HG03558 (cell line): ENCODE results near the gene CD99L2.

Experiments used
- ATAC-seq: cut with Tn5 transposase; IDR thresholded peaks from one replicate; pipeline ENCODE4 v1.9.1; 2021; ENCODE audit warnings: moderate number of reproducible peaks; ENCODE audit not compliant: unreplicated experiment; ENCODE audit errors: extremely low read depth

Gene CD99L2

DNA sequence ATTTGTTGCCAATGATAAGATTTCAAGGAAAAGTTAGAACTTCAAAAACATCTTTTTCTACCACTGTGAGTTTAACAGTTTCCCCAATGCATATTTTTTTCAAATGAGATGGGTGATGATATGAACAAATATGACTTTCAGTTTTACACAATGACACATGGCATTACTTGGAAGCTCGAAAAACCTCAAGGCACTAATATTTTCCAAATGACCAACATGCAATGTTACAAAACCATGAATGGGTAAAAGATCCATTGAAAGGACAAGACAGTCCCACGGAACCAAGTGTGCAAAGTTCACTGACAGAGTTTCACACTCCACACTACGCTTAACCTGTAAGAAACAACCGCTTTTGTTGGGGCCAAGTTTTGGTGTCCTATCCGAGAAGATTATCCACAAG lies 84.5 kb downstream of the CD99L2 start:
- no peak for ATAC-seq

DNA sequence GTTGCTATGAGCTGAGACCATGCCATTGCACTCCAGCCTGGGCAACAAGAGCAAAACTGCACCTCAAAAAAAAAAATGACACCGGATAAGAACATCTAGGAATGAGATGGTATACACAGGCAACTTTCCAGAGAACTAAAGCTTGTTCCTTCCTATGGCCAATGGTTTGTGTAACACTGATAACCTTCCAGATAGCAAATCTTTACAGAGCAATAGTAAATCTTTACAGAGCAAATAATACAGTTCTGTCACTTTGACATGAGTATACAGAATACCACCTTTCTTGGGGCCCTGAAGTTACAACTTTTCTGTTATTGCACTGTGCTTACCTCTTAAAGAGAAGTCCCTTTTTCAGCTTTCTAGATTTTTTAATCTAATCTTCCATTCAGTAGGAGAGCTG lies 91.6 kb downstream of the CD99L2 start:
- ATAC-seq = no peak

DNA sequence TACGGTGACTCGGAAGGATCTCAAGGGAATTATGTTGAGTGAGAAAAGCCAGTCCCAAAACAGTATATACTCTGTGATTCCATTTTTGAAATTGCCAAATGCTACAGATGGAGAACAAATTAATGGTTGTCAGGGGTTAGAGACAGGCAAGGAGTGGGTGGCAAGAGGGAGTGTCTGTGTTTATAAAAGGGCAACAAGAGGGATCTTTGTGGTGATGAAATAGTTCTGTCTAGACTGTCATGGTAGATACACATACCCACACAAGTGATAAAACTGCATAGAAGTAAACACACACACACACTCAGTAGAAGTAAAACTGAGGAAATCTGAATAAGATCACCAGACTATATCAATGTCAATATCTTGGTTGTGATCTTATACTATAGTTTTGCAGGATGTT lies 92.7 kb downstream of the CD99L2 start:
- ATAC-seq = no peak

DNA sequence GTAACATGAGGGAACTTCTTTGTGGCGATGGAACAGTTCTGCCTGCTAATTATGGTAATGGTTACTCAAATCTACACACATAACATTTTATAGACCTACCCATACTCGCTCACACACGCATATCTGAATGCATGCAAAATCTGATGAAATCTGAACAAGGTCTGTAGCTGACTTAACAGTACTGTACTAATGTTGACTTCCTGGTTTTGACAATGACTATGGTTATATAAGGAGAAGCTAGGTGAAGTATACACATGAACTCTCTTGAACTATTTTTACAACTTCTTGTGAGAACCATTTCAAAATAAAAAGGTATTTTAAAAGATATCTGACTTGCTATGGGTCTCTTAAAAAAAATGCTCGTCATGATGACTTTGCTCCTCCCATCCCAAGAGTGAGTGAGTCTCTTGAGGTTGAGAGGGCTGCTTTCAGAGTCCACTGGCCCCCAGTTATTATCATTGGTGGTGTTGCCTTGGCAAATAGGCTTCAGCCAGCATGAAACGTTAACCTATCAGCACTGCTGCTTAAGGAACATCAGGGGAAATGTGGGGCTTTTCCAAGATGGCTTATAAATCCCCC lies 105.4 kb downstream of the CD99L2 start:
- no peak for ATAC-seq

DNA sequence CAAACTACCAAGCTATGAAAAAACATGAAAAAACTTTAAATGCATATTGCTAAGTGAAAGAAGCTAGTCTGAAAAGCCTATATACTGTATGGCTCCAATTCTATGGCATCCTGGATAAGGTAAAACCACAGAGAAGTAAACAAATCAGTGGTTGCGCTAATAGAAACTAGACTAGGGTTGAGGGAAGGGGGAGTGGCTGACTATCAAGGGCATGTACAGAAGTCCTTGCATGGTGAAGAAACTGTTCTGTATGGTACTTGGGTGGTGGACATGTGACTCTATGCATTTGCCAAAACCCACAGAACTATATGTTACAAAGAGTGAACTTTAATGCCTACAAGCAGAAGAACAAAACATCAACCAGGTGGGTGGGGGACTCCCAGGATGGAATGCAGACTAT lies 108.4 kb downstream of the CD99L2 start:
- ATAC-seq = no peak

DNA sequence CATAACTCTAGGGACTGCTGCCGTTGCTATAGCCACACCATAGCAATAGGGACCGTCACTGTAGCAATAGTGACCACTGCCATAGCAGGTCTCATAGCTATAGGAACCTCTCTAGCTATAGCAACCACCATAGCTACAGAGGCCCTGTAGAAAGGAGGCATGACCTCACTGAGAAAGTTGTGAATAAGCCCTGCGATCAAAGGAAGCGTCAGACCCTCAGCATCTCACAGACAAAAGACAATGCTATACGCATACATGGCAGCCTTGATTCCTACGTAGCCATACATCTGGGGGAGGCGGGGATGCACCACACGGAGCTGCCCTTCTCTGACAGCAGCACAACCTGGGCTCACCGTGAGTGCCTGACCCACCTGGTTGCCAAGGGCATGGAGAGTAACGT lies 116.8 kb downstream of the CD99L2 start:
- ATAC-seq = no peak

DNA sequence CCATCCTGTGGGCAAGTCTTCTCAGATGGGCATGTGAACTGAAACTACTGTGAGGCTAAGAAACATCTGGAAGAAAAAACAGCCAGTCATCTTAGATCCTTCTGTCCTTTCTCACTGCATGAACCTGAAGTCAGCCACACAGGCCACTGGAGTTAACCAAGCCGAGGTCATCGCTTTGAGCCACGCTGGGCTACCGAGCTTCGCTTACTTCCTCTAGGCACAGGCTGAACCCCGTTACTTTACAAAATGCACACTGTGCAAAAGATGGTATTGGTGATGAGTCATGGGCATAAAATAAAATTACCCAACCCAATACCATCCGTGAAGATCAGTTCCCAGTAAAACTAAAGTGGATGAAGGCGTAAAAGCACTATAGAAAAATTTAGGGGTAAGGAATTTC lies 119.1 kb downstream of the CD99L2 start:
- no peak for ATAC-seq

DNA sequence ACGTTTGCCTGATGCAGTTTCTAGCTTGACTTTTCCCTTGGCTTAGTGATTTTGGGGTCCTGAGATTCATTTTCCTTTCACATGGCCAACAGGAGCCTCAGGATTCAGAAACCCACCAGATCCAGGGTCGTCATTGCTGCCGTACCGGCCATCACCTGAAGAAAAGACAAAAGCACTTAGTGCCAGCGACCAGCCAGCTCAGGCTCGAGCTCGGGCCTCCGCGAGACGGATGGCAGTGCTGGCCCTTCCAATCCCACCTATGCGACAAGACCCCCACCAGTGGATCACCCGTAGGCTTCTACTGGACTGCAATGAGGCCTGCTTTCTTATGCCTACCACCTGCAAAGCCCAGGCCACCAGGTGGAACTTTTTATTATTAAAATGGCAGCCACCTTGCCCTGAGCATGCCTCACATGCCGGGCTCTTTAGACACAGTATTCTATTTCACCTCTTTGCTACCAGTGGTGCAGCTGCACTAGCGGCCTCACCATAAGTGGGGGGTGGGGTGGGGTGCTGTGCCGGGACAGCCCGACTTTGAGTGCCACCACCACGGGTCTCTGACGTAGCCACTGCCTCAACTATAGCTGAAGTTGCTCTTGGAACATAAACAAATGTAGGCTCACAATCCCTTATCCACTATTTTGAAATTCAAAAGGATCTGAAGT lies 121.0 kb downstream of the CD99L2 start:
- ATAC-seq = no peak

DNA sequence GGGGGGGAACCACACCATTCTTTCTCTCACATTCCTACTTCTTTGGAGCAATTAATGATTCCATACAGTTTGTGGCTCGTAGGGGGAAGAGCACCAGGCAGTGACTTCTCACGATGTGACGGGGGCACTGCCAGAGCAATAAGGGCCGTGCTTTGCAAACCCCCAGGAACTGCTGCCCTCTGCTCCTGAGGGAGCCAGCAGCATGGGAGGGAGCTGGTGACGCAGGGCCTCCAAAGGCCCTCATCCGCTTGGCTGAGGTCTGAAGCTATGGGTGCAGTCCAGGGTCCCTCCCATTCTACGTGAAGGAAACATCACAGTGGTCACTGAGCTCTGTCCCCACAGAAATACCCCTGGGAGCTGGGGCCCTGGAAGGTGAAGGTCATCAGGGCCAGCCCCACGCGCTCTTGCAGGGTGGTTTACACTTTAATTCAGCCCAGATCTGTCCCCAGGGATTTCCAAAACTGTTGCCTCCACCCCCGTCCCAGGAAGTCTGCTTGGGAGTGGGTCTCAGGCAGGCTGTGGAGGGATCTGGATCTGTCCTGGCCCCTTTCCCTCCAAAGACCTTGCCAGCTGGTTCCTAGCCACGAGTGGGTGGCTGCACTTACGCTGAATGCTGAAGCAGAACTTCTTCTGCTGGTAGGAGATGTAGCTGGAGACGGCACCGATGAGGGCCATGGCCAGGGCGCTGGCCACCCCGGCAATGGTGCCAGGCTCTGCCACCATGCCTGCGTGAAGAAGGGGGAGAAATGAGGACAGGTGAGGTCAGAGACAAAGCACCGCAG lies 122.7 kb downstream of the CD99L2 start:
- no peak for ATAC-seq

DNA sequence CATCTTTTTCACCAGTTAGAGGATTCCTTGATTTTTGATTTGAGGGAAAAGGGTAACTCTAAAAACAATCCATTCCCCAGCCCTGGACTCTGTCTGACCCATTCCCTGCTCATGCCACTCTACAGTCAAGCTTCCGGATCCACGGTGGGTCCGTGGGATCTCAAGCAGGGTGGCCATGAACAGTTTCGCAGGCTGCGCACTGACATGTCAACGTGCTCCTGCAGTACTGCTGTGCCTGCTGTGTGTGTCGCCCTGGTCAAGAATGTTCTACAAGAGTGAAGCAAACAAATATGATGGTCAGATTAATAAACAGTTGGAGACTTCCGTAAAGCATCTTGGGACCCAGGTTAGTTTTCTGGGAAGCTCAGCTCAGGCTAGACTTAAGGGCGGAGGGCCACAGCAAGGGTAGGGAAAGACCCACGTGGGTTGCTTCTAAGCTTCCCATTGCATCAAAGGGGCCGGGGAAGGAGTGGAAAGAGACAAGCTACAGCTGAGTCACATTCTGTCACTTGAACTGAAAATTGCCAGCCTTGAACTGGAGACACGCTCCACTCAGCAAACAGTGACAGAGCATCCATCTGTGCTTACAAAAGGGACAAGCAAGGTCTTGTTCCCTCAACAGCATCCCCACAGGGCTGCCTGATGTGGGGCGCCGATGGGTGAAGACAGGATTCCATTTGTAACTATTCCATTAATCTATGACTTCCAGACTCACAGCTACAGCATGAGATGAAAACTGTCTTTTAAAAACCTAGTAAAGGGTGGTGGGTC lies 123.5 kb downstream of the CD99L2 start:
- no peak for ATAC-seq

DNA sequence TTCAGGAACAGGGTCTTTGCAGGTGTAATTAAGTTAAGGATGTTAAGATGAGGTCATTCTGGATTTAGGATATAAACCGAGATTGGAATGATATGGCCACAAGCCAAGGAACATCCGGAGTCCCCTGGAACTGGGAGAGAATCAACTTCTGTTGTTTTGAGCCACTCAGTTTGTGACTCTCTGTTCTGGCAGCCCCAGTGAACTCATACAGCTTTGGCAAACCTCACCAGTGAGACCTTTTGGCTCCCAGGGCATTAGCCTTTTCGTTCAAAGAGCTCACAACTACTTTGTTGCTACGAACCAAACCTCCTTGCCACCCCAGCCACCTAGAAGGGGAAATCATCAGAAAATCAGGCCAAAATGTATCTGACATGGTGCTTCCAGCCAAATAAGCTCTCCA lies 124.8 kb downstream of the CD99L2 start:
- no peak for ATAC-seq

DNA sequence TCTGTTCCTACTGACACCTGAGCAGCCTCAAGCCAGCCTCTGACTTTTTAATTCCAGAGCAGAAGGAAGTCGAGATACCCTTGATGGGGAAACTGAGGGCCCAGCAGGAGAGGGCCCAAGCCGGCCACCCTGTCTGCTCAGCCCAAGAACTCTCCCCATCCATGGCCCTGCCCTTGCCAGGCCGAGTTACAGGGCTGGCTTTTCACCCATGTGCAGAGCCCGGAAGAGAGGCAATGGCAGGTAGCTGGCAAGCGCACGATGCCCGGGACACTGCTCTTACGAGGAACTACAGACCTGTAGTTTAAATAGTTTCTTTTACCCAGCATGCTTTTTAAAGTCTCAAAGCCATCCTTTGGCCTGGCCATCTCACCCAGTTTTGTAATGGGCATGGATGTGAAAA lies 125.4 kb downstream of the CD99L2 start:
- no peak for ATAC-seq

DNA sequence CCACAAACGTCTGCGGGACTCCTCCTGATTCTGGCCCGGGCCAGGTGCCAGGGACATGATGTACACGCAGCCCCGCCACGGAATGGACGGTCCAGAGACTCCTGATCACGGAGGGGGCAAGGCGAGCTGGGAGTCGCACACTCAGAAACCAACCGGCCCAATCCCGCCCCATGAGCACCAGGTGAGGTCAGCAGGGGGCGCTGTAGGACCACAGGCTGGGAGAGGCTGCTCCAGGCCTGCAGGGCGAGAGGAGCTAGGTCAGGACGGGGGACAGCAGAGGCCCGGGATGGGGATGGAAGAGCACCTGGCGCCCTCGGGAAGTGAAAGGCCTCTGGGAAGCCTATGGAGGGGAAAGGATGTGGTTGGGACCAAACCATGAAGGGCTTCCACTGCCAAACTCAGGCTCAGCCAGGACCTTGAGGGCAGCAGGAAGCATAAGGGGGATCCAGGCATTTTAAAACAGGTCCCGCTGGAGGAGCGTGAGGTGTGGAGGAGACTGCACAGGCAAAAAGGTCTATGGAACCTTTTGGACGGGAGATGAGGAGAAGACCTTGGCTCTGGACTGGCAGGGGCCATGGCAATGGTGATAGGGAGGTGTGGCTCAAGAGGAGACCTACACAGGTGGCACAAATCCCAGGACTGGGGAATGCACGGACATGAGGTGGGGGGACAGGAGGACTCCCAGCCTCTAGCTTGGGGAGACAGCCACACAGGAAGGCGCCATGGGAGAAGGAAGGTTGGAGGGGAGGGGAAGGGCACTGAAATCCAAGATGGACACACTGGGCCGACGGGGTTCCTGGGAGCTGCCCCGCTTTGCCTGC lies 126.1 kb downstream of the CD99L2 start:
- no peak for ATAC-seq

DNA sequence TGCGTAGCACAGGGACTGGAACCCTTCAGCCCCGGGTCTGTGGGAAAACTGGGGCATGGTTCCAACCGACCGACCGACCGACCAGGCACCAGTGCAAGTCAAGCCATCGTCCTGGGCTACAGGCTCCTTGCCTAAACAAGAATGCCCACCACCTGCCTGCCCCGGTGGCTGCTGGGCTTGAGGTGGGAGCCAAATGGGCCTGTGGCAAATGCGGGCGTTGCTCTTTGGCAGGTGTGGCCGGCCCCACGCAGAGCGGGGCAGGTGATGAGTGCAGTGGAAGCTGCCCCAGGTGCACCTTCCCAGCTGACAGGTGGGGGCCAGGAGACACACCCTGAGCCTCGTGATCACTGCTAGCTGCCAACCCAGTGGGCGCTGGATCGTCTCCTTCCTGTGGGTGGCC lies 127.4 kb downstream of the CD99L2 start:
- no peak for ATAC-seq

DNA sequence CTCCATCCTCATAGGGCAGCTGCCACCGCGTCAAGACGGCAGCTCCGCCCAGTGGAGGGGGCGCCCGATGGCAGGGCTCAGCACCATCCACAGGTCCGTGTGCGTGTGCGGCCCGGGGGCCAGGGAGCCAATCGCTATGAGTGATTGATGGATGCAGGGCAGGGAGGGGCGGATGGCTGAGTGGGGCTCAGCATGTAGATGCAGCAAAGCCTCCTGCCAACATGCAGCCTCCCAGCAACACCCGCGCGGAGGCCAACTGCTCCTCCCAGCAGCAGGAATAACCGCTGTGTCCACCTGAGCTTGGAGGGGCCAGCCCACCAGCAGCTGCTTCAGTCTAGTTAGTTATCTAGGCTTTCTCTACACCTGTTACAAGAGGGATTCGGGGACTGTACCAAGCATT lies 127.8 kb downstream of the CD99L2 start:
- no peak for ATAC-seq

DNA sequence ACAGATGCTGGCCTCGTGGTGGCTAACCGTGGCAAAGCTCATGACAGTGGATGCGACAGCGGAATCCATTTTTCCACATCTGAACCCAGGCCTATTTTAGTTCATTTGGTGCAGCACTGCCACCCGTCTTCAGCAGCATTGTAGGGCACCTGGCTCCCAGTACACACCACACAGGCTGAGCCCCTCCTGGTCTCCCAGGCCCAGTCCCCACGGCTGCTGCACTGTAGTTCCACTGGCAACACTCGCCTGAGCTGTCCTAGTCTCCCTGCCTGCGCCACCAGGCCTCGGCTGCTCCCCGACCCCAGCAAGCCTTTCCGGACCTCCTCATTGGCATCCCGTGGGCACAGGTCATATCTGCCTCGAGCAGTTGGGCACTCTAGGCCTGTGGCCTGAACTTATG lies 129.1 kb downstream of the CD99L2 start:
- ATAC-seq = no peak

DNA sequence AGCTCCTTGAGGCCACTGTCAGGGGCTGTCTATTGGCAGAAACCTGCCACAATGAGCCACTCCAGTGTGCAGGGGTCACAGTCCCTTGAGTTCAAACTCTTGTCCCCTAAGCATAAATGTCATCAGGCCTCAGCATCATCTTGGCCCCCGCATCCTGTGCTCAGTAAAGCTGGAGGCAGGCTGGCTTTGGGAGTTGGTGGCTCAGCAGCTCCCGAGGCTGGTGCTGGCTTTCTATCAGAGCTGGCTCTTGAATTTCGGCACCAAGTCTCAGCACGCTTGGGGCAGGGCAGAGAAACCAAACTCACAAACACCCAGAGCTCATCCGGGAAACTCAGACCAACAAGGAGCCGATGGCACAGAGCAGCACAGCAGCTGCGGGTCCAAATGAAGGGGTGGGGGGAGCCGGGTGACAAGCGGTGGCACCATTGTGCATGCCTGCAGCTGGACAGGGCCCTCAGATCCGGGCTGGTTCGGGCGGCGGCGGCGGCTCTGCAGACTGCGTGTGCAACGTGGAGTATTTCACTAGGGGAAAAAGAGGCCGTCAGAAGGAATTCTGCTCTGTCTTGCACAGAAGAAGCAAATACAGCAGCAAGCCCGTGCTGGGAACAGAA lies 129.8 kb downstream of the CD99L2 start:
- no peak for ATAC-seq

DNA sequence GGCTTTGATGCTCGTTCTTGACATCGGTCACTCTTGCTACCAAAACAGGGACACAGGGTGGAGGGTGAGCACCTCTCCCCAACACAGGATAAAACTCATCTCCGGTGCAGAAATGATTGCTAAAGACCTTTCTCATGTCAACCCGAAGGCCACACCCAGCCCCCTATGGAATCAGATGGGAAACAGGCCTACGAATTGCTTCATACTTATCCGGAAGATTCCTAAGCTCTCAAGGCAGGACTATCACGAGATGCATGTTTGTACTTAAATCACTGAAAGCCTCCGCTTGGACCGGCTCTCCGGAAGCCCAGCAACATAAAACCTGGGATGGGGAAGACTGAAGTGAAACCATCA lies 130.4 kb downstream of the CD99L2 start:
- no peak for ATAC-seq

DNA sequence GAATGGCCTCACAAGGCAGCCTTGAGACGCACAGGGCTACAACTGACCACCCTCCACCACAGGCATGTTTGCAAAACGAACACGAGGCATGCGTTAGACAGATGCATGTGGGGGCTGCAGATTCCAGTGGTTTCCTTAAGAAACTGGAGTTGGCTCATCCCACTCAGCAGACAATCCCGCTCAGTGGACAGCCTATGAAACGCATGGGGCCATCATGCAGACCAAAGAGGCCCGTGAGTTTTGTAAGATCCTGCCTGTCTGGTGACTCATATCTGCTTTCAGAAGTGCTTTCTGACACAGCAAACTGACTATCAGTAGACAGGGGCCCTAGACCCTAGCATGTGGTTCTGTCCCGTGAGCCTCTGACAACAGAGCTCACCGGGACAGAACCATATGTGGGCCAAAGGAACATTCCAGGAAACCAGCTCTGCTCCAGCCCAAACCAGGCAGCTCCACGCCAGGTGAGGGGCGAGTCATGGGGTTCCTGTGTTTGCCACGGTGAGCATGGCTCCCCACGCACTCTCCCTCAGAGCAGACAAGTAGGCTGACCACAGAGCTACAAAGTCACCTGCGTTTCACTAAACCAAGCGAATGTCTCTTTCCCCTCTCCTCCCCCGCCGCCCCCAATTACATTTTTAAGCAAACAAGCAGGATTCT lies 130.9 kb downstream of the CD99L2 start:
- no peak for ATAC-seq
